Dedifferentiated amniotic fluid mesenchymal stem cell (primary cell): Measurements from ENCODE around the gene ZFYVE9.
"Not testable (repeated sequence)": the region's sequence is repeated elsewhere in the genome, so short reads cannot be mapped to it uniquely, and the experiment has no call there.

Experiments used
- DNase-seq: peaks from one replicate; pipeline ENCODE4 v3.0.0-alpha.2; 2016; ENCODE audit errors: extremely low spot score

ZFYVE9 gene

DNA sequence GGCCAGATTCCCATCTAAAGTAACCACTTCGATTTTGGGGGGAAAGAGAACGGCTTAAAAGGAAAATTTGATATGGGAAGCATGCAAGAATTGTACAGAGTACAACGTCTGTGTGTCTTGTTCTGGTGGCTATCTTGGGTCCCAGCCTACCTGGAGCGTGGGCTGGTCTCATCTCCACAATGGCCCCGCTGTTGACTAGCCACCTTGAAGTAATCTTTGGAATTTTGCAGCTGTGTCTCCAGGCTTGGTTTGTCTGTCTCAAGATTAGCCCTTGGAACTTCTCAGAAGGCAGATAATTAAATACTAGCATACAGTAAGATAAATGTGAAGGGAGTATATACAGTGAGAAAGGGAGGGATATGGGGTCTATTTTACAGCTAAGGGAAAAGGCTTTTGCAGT lies 225.4 kb downstream of the ZFYVE9 start:
- no peak for DNase-seq

DNA sequence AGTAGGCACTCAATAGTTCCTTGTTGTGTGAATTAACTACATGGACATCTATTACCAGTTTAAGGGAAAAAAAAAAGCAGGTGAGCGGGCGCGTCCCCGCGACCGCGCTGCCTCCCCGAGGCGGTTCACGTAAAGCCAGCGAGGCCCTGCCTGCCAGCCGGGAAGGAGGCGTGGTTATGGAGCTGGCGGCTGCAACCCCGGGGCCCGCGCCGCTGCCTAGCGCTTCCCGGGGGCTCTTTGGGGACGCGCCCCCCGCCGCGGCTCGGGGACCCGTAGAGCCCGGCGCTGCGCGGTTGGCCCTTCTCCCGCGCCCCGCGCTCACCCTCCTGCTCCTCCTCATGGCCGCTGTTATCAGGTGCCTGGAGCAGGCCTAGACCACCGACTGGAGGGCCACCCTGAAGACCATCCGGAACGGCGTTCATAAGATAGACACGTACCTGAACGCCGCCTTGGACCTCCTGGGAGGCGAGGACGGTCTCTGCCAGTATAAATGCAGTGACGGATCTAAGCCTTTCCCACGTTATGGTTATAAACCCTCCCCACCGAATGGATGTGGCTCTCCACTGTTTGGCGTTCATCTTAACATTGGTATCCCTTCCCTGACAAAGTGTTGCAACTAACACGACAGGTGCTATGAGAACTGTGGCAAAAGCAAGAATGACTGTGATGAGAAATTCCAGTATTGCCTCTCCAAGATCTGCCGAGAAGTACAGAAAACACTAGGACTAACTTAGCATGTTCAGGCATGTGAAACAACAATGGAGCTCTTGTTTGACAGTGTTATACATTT lies 226.7 kb downstream of the ZFYVE9 start:
- DNase-seq = no peak

DNA sequence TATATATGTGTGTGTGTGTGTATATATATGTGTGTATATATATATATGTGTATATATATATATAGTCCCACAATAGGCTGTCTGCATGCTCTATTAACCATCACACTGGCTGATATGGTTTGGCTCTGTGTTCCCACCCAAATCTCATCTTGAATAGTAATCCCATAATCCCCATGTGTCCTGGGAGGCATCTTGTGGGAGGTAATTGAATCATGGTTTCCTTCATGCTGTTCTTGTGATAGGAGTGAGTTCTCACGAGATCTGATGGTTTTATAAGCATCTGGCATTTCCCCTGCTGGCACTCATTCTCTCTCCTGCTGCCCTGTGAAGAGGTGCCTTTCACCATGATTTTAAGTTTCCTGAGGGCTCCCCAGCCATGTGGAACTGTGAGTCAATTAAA lies 228.0 kb downstream of the ZFYVE9 start:
- DNase-seq = not testable (repeated sequence)

DNA sequence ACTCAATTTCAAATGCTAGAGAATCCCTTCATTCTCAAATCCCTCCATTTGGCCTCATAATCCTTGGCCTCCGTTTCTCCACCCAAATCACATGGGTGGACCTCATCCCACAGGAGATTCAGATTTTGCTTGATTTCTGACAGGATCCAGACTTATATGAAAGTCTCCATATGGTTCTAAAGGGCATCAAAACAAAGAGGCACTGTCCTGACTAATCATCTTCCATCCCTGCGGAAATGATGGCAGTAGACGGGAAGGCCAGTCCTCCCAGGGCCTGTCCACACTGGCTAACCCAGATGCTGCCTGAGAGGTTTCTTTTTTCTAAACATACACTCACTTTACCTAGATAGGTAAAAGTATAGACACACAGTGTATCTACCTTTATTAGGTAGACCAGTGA lies 243.5 kb downstream of the ZFYVE9 start:
- no peak for DNase-seq

DNA sequence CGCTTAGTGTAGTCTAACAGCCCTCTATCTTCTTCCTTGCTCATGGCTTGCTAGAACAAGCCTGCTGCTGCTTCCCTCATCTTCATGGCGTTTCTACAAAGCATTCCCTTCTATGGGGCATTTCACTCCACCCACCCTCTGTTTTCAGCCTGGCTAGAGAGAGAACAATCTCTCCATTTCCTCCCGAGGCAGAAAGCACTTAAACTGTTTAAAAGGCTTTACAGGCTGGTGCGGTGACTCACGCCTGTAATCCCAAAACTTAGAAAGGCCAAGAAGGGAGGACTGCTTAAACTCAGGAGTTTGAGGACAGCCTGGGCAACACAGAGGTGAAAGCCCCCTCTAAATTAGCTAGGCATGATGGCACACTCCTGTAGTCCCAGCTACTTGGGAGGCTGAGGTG lies 244.6 kb downstream of the ZFYVE9 start:
- DNase-seq = no peak

DNA sequence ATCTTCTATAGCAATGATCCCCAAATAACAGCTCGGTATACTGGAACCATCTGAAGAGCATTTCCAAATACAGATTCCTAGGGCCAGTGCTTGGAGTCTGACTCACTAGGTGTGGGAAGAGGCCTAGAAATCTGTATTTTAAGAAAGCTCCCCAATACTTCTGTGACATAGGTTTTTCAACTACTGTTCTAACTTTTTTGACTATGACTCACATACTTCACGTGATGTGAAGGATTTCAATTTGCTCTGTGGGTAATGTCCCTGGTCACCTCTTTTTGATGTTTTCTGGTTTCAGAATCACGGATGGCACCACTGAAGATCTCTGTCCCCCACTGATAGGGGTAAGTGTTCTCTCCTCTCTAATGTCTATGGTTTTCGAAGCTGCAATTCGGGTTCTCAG lies 251.3 kb downstream of the ZFYVE9 start:
- DNase-seq = no peak
